ENCODE data around the gene ERI3.

DNA sequence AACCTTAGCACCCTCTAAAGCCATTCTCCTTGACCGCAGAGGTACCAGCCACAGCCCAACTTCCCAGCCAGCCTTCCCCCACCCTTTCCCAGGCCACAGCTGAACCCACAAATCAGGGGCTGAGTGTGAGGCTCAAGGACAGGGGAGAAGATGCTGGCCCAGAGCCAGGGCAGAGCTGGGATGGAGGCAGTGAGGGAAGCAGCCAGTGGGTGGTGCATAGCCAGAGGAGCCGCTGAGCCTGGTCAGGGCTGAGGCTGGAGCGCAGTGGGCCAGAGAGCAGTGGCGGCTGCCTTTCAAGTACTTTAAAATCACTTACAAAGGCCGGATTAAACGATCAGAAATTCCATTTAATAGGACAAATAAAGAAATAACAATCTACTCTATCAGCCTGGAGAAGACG is 105.5 kb downstream of the ERI3 start:
- TF ChIP-seq STAG1 (CRISPR knock-in tag; IDR thresholded peaks at IDR 0.05; ENCODE audit: borderline replicate concordance) (no peak), HDAC8 (tag; IDR thresholded peaks at IDR 0.05) (no peak)
